ENCODE measurements around the gene PIGH. TPM values are rescaled to one million over a fixed set of nuclear protein-coding genes. Genes with fewer than 3 reads are reported as not detected.
A peak's percentile ranks its signal among the peaks of the same experiment; 100 is the strongest.

PIGH gene
- total and polyA plus RNA-seq, 10 of the 15 experiments (the other 5 are each of a cell fraction or from before 2014, with no cell fraction given): 15.5 to 46.6 (median 22.3) TPM

DNA sequence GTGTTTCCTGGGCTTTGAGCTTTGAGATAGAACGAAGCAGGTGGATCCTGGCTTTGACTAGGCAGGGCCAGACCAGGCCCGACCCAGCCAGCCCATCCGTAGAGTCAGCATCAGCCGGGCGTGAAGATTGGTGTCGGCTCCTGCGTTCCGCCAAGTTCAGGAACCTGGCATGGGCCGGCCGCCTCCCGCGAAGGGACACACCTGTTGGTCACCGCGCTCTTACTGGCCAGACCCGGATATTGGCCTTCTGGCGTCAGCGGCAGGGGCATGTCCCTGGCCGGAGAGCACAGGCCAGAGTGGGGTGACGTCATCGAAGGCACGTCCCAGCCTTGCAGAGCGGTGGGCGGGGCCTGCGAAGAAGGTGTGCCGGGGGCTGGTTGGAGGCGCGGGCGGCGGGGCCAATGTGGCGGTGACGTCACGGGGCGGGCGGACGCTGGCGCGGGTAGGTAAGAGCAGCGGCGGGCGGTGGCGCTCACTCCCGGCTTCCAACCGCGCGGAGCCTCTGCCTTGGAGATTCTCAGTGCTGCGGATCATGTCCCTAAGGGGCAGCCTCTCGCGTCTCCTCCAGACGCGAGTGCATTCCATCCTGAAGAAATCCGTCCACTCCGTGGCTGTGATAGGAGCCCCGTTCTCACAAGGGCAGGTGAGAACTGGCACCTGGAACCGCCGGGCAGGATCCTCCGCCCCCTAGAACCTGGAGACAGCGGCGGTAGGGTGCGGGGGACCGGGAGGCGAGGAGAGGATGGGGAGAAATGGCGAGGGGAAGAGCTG lies 19.6 kb upstream of the PIGH start, which contains the start of gene ARG2 (continued):
- 0 out of 2 replicates have a peak, but pooled peaks have one; percentile 16 for TF ChIP-seq NR2F1 (conservative IDR thresholded peaks at IDR 0.05)
- TF ChIP-seq, protein P1, sequence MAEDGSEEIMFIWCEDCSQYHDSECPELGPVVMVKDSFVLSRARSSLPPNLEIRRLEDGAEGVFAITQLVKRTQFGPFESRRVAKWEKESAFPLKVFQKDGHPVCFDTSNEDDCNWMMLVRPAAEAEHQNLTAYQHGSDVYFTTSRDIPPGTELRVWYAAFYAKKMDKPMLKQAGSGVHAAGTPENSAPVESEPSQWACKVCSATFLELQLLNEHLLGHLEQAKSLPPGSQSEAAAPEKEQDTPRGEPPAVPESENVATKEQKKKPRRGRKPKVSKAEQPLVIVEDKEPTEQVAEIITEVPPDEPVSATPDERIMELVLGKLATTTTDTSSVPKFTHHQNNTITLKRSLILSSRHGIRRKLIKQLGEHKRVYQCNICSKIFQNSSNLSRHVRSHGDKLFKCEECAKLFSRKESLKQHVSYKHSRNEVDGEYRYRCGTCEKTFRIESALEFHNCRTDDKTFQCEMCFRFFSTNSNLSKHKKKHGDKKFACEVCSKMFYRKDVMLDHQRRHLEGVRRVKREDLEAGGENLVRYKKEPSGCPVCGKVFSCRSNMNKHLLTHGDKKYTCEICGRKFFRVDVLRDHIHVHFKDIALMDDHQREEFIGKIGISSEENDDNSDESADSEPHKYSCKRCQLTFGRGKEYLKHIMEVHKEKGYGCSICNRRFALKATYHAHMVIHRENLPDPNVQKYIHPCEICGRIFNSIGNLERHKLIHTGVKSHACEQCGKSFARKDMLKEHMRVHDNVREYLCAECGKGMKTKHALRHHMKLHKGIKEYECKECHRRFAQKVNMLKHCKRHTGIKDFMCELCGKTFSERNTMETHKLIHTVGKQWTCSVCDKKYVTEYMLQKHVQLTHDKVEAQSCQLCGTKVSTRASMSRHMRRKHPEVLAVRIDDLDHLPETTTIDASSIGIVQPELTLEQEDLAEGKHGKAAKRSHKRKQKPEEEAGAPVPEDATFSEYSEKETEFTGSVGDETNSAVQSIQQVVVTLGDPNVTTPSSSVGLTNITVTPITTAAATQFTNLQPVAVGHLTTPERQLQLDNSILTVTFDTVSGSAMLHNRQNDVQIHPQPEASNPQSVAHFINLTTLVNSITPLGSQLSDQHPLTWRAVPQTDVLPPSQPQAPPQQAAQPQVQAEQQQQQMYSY (CRISPR knock-in tag; IDR thresholded peaks at IDR 0.05): peak; percentile 77
- no peak for TF ChIP-seq TAF1 (IDR thresholded peaks at IDR 0.05; ENCODE audit: borderline replicate concordance, low read depth, low read length)
- TF ChIP-seq, protein P2, sequence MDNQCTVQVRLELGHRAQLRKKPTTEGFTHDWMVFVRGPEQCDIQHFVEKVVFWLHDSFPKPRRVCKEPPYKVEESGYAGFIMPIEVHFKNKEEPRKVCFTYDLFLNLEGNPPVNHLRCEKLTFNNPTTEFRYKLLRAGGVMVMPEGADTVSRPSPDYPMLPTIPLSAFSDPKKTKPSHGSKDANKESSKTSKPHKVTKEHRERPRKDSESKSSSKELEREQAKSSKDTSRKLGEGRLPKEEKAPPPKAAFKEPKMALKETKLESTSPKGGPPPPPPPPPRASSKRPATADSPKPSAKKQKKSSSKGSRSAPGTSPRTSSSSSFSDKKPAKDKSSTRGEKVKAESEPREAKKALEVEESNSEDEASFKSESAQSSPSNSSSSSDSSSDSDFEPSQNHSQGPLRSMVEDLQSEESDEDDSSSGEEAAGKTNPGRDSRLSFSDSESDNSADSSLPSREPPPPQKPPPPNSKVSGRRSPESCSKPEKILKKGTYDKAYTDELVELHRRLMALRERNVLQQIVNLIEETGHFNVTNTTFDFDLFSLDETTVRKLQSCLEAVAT (IDR thresholded peaks at IDR 0.05): no peak
- TF ChIP-seq CTCF (IDR thresholded peaks at IDR 0.05 in 2 of 3, conservative IDR thresholded peaks at IDR 0.05 in 1 of 3; ENCODE audit: control insufficient read depth in 2 of 3, extremely low read depth in 1 of 3, insufficient read depth in 1 of 3, low read depth in 3 of 3, low read length in 3 of 3): peak in 1 of 3 experiments; percentile 32; a peak in 1 of 6 replicates
- no peak for TF ChIP-seq SIN3A (IDR thresholded peaks at IDR 0.05; ENCODE audit: low read depth, low read length)
- TF ChIP-seq, protein P3, sequence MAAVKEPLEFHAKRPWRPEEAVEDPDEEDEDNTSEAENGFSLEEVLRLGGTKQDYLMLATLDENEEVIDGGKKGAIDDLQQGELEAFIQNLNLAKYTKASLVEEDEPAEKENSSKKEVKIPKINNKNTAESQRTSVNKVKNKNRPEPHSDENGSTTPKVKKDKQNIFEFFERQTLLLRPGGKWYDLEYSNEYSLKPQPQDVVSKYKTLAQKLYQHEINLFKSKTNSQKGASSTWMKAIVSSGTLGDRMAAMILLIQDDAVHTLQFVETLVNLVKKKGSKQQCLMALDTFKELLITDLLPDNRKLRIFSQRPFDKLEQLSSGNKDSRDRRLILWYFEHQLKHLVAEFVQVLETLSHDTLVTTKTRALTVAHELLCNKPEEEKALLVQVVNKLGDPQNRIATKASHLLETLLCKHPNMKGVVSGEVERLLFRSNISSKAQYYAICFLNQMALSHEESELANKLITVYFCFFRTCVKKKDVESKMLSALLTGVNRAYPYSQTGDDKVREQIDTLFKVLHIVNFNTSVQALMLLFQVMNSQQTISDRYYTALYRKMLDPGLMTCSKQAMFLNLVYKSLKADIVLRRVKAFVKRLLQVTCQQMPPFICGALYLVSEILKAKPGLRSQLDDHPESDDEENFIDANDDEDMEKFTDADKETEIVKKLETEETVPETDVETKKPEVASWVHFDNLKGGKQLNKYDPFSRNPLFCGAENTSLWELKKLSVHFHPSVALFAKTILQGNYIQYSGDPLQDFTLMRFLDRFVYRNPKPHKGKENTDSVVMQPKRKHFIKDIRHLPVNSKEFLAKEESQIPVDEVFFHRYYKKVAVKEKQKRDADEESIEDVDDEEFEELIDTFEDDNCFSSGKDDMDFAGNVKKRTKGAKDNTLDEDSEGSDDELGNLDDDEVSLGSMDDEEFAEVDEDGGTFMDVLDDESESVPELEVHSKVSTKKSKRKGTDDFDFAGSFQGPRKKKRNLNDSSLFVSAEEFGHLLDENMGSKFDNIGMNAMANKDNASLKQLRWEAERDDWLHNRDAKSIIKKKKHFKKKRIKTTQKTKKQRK (IDR thresholded peaks at IDR 0.05; ENCODE audit: low read depth, low read length): no peak
- TF ChIP-seq TCF3 (IDR thresholded peaks at IDR 0.05; ENCODE audit: borderline replicate concordance, insufficient read depth, low read depth, low read length): 0 out of 2 replicates have a peak, but pooled peaks have one; percentile 28
- TF ChIP-seq POU2F2 (IDR thresholded peaks at IDR 0.05; ENCODE audit: borderline replicate concordance, low read depth, low read length): no peak
- peak; percentile 58 for TF ChIP-seq IKZF1 (conservative IDR thresholded peaks at IDR 0.05)
- peak; percentile 59; the same call in 1 of the 2 replicates for TF ChIP-seq RB1 (IDR thresholded peaks at IDR 0.05; ENCODE audit: borderline replicate concordance)
- no peak for TF ChIP-seq BCL3 (IDR thresholded peaks at IDR 0.05; ENCODE audit: borderline replicate concordance, insufficient read depth, low read depth, low read length, poor library complexity, severe bottlenecking)
- TF ChIP-seq ZNF217 (IDR thresholded peaks at IDR 0.05): no peak
- no peak for TF ChIP-seq PML (IDR thresholded peaks at IDR 0.05; ENCODE audit: low read length)
- TF ChIP-seq DPF2 (IDR thresholded peaks at IDR 0.05): peak; percentile 70; the same call in 1 of the 2 replicates
- TF ChIP-seq CREB1 (IDR thresholded peaks at IDR 0.05; ENCODE audit: low read depth): peak; percentile 93
- no peak for TF ChIP-seq RAD51 (IDR thresholded peaks at IDR 0.05)
